GM13977 (cell line): ENCODE data around the gene NFIA.

Source experiments
- DNase-seq: peaks from one replicate; pipeline ENCODE4 v3.0.0; 2012; ENCODE audit warnings: low spot score
- CTCF ChIP-seq: IDR thresholded peaks from 2 replicates; pipeline ENCODE4 v1.5.1; 2012; ENCODE audit warnings: mild to moderate bottlenecking, control low read depth; ENCODE audit not compliant: insufficient read depth; ENCODE audit errors: extremely low read depth, missing control alignments
- in situ Hi-C: fragments of 300-500 bp; cut with MboI; formaldehyde crosslinking; loops from one replicate; pipeline ENCODE4 v1.12.0; 2022; ENCODE audit warnings: low sequenced_read_pairs, low pct_unique_long_range_greater_than_20kb, mixed read lengths, inconsistent platforms; ENCODE audit not compliant: unreplicated experiment

The NFIA gene

GRCh38 chr1:61447106-61447967 is 365.0 kb downstream of the NFIA start:
- in situ Hi-C loops = no loop called here
- DNase-seq = no peak
- no peak for TF ChIP-seq CTCF

- no peak for TF ChIP-seq CTCF
- in situ Hi-C loops = no loop called here
- DNase-seq = no peak
Measured at GRCh38 chr1:61447968-61448430, 365.6 kb downstream of the NFIA start.

GRCh38 chr1:61448914-61449313 is 366.6 kb downstream of the NFIA start:
- no peak for TF ChIP-seq CTCF
- in situ Hi-C loops = no loop called here
- no peak for DNase-seq

GRCh38 chr1:61449410-61449809 is 367.0 kb downstream of the NFIA start:
- in situ Hi-C loops = no loop called here
- TF ChIP-seq CTCF = no peak
- DNase-seq = no peak

GRCh38 chr1:61450454-61450853 is 368.1 kb downstream of the NFIA start:
- DNase-seq = no peak
- in situ Hi-C loops = no loop called here
- no peak for TF ChIP-seq CTCF

GRCh38 chr1:61450872-61451571 is 368.7 kb downstream of the NFIA start:
- in situ Hi-C loops = no loop called here
- TF ChIP-seq CTCF = no peak
- DNase-seq = no peak
